Heart right ventricle (tissue), 16 donors: ENCODE measurements around the gene TROAP. TPM values are rescaled to one million over a fixed set of nuclear protein-coding genes. Genes with fewer than 3 reads are reported as not detected.

Experiments used
- ATAC-seq, 8 donors: fragments of 200-7000 bp; cut with Tn5 transposase; one replicate each; pipeline ENCODE4 v1.9.1; 2020; ENCODE audit warnings: mild to moderate bottlenecking in 8 of 8, moderate library complexity in 8 of 8, moderate number of reproducible peaks in 1 of 8
- DNase-seq, 2 donors: peaks; one replicate each; pipeline ENCODE4 v3.0.0-alpha.2; 2020
- H3K27ac ChIP-seq, 10 donors: fragments of 200-600 bp; sonication (generic) in 2 of 10; one replicate each; pipeline versions ENCODE4 v1.5.0 to v1.8.0; 2020 to 2022; ENCODE audit warnings: mild to moderate bottlenecking in 3 of 10
- H3K27me3 ChIP-seq, 7 donors: fragments of 200-600 bp; one replicate each; pipeline ENCODE4 v1.8.0; 2021 to 2022; ENCODE audit warnings: mild to moderate bottlenecking in 2 of 7
- H3K36me3 ChIP-seq, 9 donors: fragments of 200-600 bp; sonication (generic) in 1 of 9; one replicate each; pipeline versions ENCODE4 v1.5.0 to v1.8.0; 2020 to 2022; ENCODE audit warnings: mild to moderate bottlenecking in 2 of 9
- H3K4me1 ChIP-seq, 9 donors: fragments of 200-600 bp; sonication (generic) in 1 of 9; one replicate each; pipeline versions ENCODE4 v1.5.0 to v1.8.0; 2020 to 2022; ENCODE audit warnings: mild to moderate bottlenecking in 4 of 9
- H3K4me3 ChIP-seq, 10 donors: fragments of 200-600 bp; sonication (generic) in 2 of 10; one replicate each; pipeline versions ENCODE4 v1.5.0 to v1.8.0; 2020 to 2022; ENCODE audit warnings: mild to moderate bottlenecking in 7 of 10, moderate library complexity in 2 of 10
- H3K9me3 ChIP-seq, 11 donors: fragments of 200-600 bp in 10 of 11; sonication (generic) in 2 of 11; one replicate each; pipeline versions ENCODE4 v1.5.0 to v1.8.0; 2013 to 2022; ENCODE audit warnings: mild to moderate bottlenecking in 2 of 11, control low read depth in 1 of 11, moderate library complexity in 1 of 11
- WGBS, 2 donors: extraction: QIAGEN DNeasy Blood & Tissue Kit; methylation state at CpG; one replicate each; pipeline ENCODE4 v1.1.7; 2013; ENCODE audit warnings: inconsistent platforms in 1 of 2; 5-methylcytosine and 5-hydroxymethylcytosine counted together
- intact Hi-C, 10 donors: fragments of 100-400 bp; cut with DNase I; formaldehyde crosslinking; loops; one replicate each; pipeline versions ENCODE4 v1.11.1 to v1.14.2; 2022
- long read RNA-seq, 3 donors: library from polyadenylated mRNA; unstranded; transcript quantifications; one replicate each; pipeline ENCODE4 v2.0.0, GENCODE V29; 2020 to 2021
- polyA plus RNA-seq, 2 donors: library from polyadenylated mRNA; stranded (reverse); fragments of 200-250 nt; gene quantifications; one replicate each; pipeline ENCODE4 v1.2.3, GENCODE V29; 2013
- total RNA-seq, 10 donors: library from RNA; stranded (reverse); fragmentation: NEBNext Ultra II Directional in 3 of 10; extraction: Animal tissue kit (Norgen Biotek cat#: 25700) in 3 of 10; gene quantifications; one replicate each; pipeline versions ENCODE4 v1.2.1 to v1.2.4, GENCODE V29; 2021 to 2023
- TF ChIP-seq, protein P1 (sequence below), 9 donors: fragments of 200-600 bp; sonication (generic) in 2 of 9; IDR thresholded peaks; one replicate each; pipeline versions ENCODE4 v1.5.0 to v1.8.0; 2021 to 2022; ENCODE audit warnings: antibody characterized with exemption in 9 of 9, mild to moderate bottlenecking in 5 of 9, moderate library complexity in 1 of 9
- donor health status: Arrhythmogenic right ventricular cardiomyopathy.
- donor health status: ischemic (EF 13 %, LVEDD 7.1; RV severe dilation, severe dysfunction).
- donor health status: healthy with polysubstance abuse.
- donor health status: DM: no; HTN: yes; CAD: no.
- donor health status: DM: no; HTN: no; CAD: no.
- donor health status: ischemic (EF 25% LVEDD 6.9; RV normal size, moderate dysfunction).
- donor health status: ischemic (EF 25% LVEDD 5.7; RV mildly dilated, moderate dysfunction).
- donor health status: healthy.
- donor health status: DM: yes; HTN: yes; CAD: no.
- donor health status: Ischemic cardiomyopathy.
- donor health status: ischemic (EF 35%, LVEDD 5.7; RV mildly dilated, moderate dysfunction).
- donor health status: nonischemic (EF 11% LVEDD 7.7; RV severe dilation, severe dysfunction).
- donor health status: DM: yes; HTN: yes; CAD: no.
- donor health status: PGD.
- donor health status: ischemic (EF 29% LVEDD 5.4; RV normal size, mild dysfunction).
- donor health status: nonischemic (EF 23%, LVEDD 6.1; RV moderate dilation, normal function).

Gene TROAP, protein sequence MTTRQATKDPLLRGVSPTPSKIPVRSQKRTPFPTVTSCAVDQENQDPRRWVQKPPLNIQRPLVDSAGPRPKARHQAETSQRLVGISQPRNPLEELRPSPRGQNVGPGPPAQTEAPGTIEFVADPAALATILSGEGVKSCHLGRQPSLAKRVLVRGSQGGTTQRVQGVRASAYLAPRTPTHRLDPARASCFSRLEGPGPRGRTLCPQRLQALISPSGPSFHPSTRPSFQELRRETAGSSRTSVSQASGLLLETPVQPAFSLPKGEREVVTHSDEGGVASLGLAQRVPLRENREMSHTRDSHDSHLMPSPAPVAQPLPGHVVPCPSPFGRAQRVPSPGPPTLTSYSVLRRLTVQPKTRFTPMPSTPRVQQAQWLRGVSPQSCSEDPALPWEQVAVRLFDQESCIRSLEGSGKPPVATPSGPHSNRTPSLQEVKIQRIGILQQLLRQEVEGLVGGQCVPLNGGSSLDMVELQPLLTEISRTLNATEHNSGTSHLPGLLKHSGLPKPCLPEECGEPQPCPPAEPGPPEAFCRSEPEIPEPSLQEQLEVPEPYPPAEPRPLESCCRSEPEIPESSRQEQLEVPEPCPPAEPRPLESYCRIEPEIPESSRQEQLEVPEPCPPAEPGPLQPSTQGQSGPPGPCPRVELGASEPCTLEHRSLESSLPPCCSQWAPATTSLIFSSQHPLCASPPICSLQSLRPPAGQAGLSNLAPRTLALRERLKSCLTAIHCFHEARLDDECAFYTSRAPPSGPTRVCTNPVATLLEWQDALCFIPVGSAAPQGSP
- total RNA-seq (1 to 10 TPM in 2 of 10 donors, under 1 TPM in 5, not detected in 3; 0.40 to 4.9 (median 0.72) TPM), polyA plus RNA-seq (1 to 10 TPM in 1 of 2 donors, under 1 TPM in 1; 0.20 to 1.3 TPM)
- long read RNA-seq, donor 1, partial matches to known transcripts, result 1 of 1 reads
- long read RNA-seq, donor 1, other reads (novel, unspliced or antisense), result 0 of 1 reads
- long read RNA-seq, donor 2, result 0 reads
- long read RNA-seq, donor 3, result 0 reads

DNA sequence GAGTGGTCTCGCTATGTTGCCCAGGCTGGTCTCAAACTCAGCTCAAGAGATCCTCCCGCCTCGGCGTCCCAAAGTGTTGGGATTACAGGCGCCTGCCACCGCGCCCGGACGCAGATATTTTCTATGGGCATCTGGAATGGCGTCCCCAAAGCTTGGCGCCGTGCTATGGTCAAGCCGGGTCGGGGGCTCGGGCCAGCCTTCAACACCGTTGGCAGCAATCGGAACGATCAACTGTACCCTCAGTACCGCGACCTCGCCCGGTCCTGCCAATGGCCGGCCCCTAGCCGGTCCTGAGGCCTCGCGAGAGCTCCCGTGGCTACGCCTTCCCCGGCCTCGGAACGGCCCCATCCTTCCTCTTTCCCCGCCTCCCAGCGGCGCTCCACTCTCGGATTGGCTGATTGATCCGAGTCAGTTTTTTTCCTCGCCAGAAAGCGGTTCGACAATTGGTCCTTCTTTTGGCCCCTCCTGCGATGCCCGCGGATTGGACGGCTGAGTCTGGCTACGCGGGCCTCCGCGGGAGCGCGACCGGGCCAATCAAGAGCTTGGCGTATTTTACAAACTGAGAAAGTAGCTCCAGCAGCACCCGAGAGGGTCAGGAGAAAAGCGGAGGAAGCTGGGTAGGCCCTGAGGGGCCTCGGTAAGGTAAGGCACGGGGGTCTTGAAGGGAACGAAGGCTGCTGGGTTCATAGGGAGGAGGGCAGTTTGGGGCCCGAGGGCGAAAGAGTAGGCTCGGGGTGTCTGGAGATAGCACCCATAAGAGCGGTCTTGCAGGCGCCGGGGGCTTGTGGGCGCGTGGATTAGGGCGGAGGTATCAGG, at the start of gene TROAP:
TSS of gene TROAP (plus strand) at position 548 of the 816 bp plus-strand sequence. CDS start 354 bp downstream, outside the sequence.
- Histone ChIP-seq H3K27me3 (no peaks in the 10 kb centered on the region), H3K27ac (peak within 1 kb of the TSS in 9 of 10 donors; percentile 31 to 78 (median 61)), H3K4me3 (peak within 1 kb of the TSS; percentile 44 to 82 (median 63)), H3K4me1 (peaks cover 0 to 14% (median 6%) of the 10 kb centered on the region in 9 donors), H3K36me3 (peaks cover 0 to 7% (median 0%) of the 10 kb centered on the region in 9 donors), H3K9me3 (no peaks in the 10 kb centered on the region)
- 0% methylated on average over 65 of the region's 65 CpGs for WGBS, 2 donors
- peak; percentile 97 to 98 for DNase-seq
- TF ChIP-seq, protein P1, sequence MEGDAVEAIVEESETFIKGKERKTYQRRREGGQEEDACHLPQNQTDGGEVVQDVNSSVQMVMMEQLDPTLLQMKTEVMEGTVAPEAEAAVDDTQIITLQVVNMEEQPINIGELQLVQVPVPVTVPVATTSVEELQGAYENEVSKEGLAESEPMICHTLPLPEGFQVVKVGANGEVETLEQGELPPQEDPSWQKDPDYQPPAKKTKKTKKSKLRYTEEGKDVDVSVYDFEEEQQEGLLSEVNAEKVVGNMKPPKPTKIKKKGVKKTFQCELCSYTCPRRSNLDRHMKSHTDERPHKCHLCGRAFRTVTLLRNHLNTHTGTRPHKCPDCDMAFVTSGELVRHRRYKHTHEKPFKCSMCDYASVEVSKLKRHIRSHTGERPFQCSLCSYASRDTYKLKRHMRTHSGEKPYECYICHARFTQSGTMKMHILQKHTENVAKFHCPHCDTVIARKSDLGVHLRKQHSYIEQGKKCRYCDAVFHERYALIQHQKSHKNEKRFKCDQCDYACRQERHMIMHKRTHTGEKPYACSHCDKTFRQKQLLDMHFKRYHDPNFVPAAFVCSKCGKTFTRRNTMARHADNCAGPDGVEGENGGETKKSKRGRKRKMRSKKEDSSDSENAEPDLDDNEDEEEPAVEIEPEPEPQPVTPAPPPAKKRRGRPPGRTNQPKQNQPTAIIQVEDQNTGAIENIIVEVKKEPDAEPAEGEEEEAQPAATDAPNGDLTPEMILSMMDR (IDR thresholded peaks at IDR 0.05), result no peak
- intact Hi-C loops, result no loop called here
- ATAC-seq, result peak; percentile 100

DNA sequence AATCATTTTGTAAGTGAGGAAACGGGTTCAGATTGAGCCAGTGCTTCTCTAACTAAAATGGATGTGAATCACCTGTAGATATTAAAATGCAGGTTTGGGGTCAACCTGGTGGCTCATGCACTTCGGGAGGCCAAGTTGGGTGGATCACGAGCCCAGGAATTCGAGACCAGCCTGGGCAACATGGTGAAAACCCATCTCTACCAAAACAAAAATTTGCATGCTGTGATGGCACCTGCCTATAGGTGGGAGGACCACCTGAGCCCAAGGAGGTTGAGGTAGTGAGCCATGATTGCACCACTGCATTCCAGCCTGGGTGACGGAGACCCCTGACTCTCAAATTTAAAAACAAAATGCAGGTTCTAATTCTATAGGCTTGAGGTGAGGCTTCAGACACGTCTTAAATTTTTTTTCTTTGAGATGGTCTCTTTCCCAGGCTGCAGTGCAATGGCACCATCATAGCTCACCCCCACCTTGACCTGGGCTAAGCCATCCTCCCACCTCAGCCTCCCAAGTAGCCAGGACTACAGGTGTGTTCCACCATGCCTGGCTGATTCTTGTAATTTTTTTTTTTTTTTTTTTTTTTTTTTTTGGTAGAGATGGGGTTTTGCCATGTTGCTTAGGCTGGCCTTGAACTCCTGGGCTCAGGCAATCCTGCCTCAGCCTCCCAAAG, 49.2 kb upstream of the TROAP start:
- peaks cover 0 to 50% (median 9%) of the 10 kb centered on the region in 9 donors for H3K36me3 ChIP-seq
- no peak for DNase-seq
- no peak overlapping the region for H3K27ac ChIP-seq
- no peak overlapping the region for H3K4me3 ChIP-seq
- TF ChIP-seq, protein P1 (IDR thresholded peaks at IDR 0.05), result no peak
- intact Hi-C loops, result no loop called here
- peaks cover 0 to 15% (median 4%) of the 10 kb centered on the region in 9 donors for H3K4me1 ChIP-seq
- no peaks in the 10 kb centered on the region for H3K27me3 ChIP-seq
- no peaks in the 10 kb centered on the region for H3K9me3 ChIP-seq
- ATAC-seq, result peak in 1 of 8 donors; percentile 13
- WGBS, 2 donors, result 94 to 95% methylated on average over 6 of the region's 6 CpGs

DNA sequence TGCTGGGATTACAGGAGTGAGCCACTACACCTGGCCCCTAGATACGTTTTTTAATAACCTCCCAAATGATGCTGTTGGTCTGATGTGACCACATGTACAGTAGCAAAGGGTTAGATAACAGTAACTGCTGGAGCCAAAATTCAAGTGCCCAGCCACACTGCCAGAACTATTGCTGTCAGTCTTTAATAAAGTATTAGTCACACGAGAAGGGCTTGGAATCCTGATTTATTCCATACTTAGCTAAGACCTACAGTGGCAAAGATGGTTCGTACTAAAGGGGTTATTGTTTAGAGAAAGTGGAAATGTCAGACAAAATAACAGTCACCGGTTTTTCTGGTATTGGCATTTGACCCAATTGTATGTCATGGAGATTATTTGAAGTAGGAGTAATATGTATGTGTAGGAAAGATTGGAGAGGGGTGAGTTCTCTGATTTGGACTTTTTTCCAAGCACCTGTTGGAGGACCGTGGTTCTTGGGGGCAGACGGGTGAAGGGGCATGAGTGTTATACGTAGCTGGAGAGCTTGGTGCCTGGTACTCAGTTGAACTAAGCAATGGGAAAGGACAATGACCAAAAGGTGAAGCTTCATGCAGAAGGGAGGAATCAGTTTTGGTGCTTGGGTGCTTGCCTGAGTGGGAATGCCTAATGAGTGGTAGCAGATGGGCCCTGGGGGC, 48.5 kb upstream of the TROAP start:
- TF ChIP-seq, protein P1 (IDR thresholded peaks at IDR 0.05), result no peak
- intact Hi-C loops, result no loop called here
- H3K4me1 ChIP-seq, result peaks cover 0 to 8% (median 0%) of the 10 kb centered on the region in 9 donors
- 55 to 66% methylated on average over 7 of the region's 7 CpGs for WGBS, 2 donors
- H3K9me3 ChIP-seq, result no peaks in the 10 kb centered on the region
- H3K27me3 ChIP-seq, result no peaks in the 10 kb centered on the region
- peaks cover 0 to 44% (median 9%) of the 10 kb centered on the region in 9 donors for H3K36me3 ChIP-seq
- ATAC-seq, result peak; percentile 32 to 89 (median 73)
- no peak overlapping the region for H3K4me3 ChIP-seq
- peak in 1 of 2 donors; percentile 55 for DNase-seq
- no peak overlapping the region for H3K27ac ChIP-seq
